Thoracic aorta (tissue), 2 donors: ENCODE measurements around the gene FAM120B. TPM values are rescaled to one million over a fixed set of nuclear protein-coding genes. Genes with fewer than 3 reads are reported as not detected.

Experiments used
- ATAC-seq: fragments of 150-250 bp; one replicate; pipeline ENCODE4 v1.8.0; 2017; ENCODE audit warnings: low read depth; ENCODE audit not compliant: insufficient number of reproducible peaks, low FRiP score
- DNase-seq: peaks from one replicate; pipeline ENCODE4 v3.0.0-alpha.2; 2020; ENCODE audit warnings: low spot score
- H3K27ac ChIP-seq, 2 donors: fragments of 200-600 bp; sonication (generic); 1 replicate in 1 of 2; 2 replicates in 1 of 2; pipeline ENCODE4 v1.5.1; 2016; ENCODE audit warnings: mild to moderate bottlenecking in 2 of 2, moderate library complexity in 2 of 2
- H3K27me3 ChIP-seq: fragments of 200-600 bp; sonication (generic); replicated peaks from 2 replicates; pipeline ENCODE4 v1.6.0; 2016; ENCODE audit warnings: mild to moderate bottlenecking; ENCODE audit not compliant: insufficient read depth
- H3K36me3 ChIP-seq: fragments of 200-600 bp; sonication (generic); one replicate; pipeline ENCODE4 v1.5.1; 2016
- H3K4me1 ChIP-seq, 2 donors: fragments of 200-600 bp; sonication (generic); 1 replicate in 1 of 2; 2 replicates in 1 of 2; pipeline versions ENCODE4 v1.5.1 to v1.6.0; 2016; ENCODE audit warnings: low read depth in 2 of 2, mild to moderate bottlenecking in 1 of 2; ENCODE audit not compliant: control insufficient read depth in 1 of 2
- H3K4me3 ChIP-seq: fragments of 200-600 bp; sonication (generic); 2 replicates; pipeline ENCODE4 v1.5.1; 2016; ENCODE audit warnings: mild to moderate bottlenecking
- H3K9me3 ChIP-seq: fragments of 200-600 bp; sonication (generic); 2 replicates; pipeline ENCODE4 v1.5.1; 2016
- total RNA-seq, 2 donors: library from RNA; depleted of rRNA; stranded (reverse); fragments of >200 nt; gene quantifications; one replicate each; pipeline versions ENCODE4 v1.1.0 to v1.2.3, GENCODE V29; 2016
- TF ChIP-seq, protein P1 (sequence below): fragments of 200-600 bp; sonication (generic); IDR thresholded peaks from one replicate; pipeline ENCODE4 v1.5.1; 2019; ENCODE audit warnings: antibody characterized with exemption

Gene FAM120B
- total RNA-seq, 2 donors from 2014 or later, result 21.0 to 24.1 TPM

DNA sequence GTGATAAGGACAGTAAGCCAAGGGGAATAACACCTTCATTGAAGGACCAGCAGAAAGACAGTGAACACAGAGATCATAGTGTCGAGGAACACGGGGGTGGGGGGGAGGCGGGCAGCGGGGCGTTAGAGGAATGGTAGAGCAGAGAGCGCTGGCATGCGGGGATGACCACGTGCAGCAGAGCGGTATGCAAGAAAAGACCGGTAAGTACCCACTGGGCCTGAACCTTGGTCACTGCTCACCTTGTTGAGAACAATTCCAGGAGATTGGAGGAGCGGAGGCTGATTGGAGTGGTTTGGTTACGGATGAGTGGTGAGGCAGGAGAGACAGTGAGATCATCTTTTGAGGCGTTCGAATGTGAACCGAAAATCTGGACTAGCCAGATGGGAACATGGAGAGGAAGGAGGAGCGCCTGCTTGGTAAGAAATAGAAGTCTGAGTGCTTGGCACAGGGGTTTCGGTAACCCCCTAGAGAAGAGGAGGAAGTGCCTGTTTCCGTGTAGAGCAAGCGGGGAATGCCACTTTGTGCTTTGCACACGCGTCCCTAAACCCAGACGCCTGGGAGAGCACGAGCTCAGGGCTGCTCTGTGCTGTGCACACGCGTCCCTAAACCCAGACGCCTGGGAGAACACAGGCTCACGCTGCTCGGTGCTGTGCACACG, 70.0 kb downstream of the FAM120B start:
- no peak overlapping the region for H3K27ac ChIP-seq
- H3K4me1 ChIP-seq, result no peaks in the 10 kb centered on the region
- H3K27me3 ChIP-seq, result no peaks in the 10 kb centered on the region
- no peaks in the 10 kb centered on the region for H3K36me3 ChIP-seq
- no peaks in the 10 kb centered on the region for H3K9me3 ChIP-seq
- TF ChIP-seq, protein P1, sequence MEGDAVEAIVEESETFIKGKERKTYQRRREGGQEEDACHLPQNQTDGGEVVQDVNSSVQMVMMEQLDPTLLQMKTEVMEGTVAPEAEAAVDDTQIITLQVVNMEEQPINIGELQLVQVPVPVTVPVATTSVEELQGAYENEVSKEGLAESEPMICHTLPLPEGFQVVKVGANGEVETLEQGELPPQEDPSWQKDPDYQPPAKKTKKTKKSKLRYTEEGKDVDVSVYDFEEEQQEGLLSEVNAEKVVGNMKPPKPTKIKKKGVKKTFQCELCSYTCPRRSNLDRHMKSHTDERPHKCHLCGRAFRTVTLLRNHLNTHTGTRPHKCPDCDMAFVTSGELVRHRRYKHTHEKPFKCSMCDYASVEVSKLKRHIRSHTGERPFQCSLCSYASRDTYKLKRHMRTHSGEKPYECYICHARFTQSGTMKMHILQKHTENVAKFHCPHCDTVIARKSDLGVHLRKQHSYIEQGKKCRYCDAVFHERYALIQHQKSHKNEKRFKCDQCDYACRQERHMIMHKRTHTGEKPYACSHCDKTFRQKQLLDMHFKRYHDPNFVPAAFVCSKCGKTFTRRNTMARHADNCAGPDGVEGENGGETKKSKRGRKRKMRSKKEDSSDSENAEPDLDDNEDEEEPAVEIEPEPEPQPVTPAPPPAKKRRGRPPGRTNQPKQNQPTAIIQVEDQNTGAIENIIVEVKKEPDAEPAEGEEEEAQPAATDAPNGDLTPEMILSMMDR, result no peak
- DNase-seq, result no peak
- no peak overlapping the region for H3K4me3 ChIP-seq
- ATAC-seq, result no peak

DNA sequence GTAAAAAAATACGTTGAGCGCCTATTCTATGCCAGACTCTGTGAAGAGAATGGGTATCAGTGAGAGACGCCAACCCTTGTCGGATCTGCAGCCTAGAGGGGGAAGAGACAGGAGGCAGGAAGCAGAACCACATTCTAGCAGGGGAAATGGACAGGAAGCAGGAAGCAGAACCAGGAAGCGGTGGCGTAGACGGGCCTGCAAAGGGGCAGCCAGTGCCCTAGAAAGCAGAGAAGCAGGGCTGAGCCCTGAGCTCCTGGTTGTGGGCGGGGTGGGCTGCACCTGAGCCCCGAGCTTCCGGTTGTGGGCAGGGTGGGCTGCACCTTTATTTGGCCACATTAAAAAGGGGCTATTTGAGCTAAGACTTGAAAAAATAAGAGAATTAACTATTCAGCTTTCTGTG, 71.9 kb downstream of the FAM120B start:
- Histone ChIP-seq H3K9me3 (no peaks in the 10 kb centered on the region), H3K27ac (no peak overlapping the region), H3K4me1 (no peaks in the 10 kb centered on the region), H3K36me3 (no peaks in the 10 kb centered on the region), H3K4me3 (no peak overlapping the region), H3K27me3 (no peaks in the 10 kb centered on the region)
- no peak for DNase-seq
- TF ChIP-seq, protein P1, result no peak
- no peak for ATAC-seq

GRCh38 chr6:170381562-170381961, 75.0 kb downstream of the FAM120B start:
- DNase-seq (no peak), ATAC-seq (no peak)
- Histone ChIP-seq H3K27ac (no peak overlapping the region), H3K4me3 (no peak overlapping the region), H3K36me3 (no peaks in the 10 kb centered on the region), H3K9me3 (no peaks in the 10 kb centered on the region), H3K4me1 (no peaks in the 10 kb centered on the region), H3K27me3 (no peaks in the 10 kb centered on the region)
- TF ChIP-seq, protein P1, result no peak

DNA sequence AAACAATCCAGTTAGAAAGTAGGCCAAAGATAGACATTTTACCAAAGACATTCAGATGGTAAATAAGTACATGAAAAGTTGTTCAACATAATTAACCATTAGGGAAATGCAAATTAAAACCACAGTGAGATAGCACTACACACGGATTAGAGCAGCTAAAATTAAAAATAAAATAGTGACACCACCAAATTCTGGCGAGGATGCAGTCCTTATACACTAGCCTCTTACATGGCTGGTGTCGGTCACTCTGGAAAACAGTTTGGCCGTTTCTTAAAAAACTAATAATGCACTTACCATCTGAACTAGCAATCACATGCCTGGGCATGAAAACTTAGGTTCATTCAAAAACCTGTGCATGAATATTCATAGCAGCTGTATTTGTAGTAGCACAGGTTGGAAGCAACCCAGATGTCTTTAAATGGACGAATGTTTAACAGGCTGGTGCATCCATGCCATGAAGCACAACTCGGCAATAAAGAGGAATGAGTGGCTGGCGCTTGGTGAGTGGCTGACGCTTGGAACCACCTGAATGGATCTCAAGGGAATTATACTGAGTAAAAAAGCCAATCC, 77.0 kb downstream of the FAM120B start:
- Histone ChIP-seq H3K9me3 (no peaks in the 10 kb centered on the region), H3K27me3 (no peaks in the 10 kb centered on the region), H3K4me1 (no peaks in the 10 kb centered on the region), H3K36me3 (peaks cover 4% of the 10 kb centered on the region), H3K4me3 (no peak overlapping the region), H3K27ac (no peak overlapping the region)
- no peak for DNase-seq
- no peak for ATAC-seq
- TF ChIP-seq, protein P1, result no peak

- Histone ChIP-seq H3K4me1 (no peaks in the 10 kb centered on the region), H3K27me3 (no peaks in the 10 kb centered on the region), H3K36me3 (peaks cover 5% of the 10 kb centered on the region), H3K9me3 (no peaks in the 10 kb centered on the region), H3K27ac (no peak overlapping the region), H3K4me3 (no peak overlapping the region)
- no peak for ATAC-seq
- DNase-seq, result no peak
- TF ChIP-seq, protein P1, result no peak
Observed at GRCh38 chr6:170385506-170385905, 78.9 kb downstream of the FAM120B start.
